Stimulated activated effector memory CD8-positive, alpha-beta T cell treated with anti-CD3 and anti-CD28 coated beads, Interleukin-12 subunit alpha, Interleukin-12 subunit beta, amount 100 ng/mL, for 72 hours (primary cell): ENCODE data around the gene CANT1.
A peak's percentile ranks its signal among the peaks of the same experiment; 100 is the strongest.

Experiments used
- ATAC-seq: fragments of 150-1000 bp; cut with Tn5 transposase; 2 replicates; pipeline ENCODE4 v1.10.0; 2021
- DNase-seq, 2 donors: peaks; one replicate each; pipeline ENCODE4 v3.0.0; 2021 to 2022; ENCODE audit warnings: low spot score in 2 of 2
- H3K27ac Mint-ChIP-seq: one replicate; pipeline ENCODE4 v1.8.0; 2022; ENCODE audit warnings: mild to moderate bottlenecking, mixed read lengths
- H3K36me3 Mint-ChIP-seq: one replicate; pipeline ENCODE4 v1.8.0; 2022; ENCODE audit warnings: mild to moderate bottlenecking, mixed read lengths
- H3K4me1 Mint-ChIP-seq: one replicate; pipeline ENCODE4 v1.8.0; 2022; ENCODE audit warnings: mixed read lengths
- H3K4me3 Mint-ChIP-seq: one replicate; pipeline ENCODE4 v1.8.0; 2022; ENCODE audit warnings: mild to moderate bottlenecking, mixed read lengths
- H3K9me3 Mint-ChIP-seq: one replicate; pipeline ENCODE4 v1.8.0; 2022; ENCODE audit warnings: mixed read lengths

Gene CANT1

DNA sequence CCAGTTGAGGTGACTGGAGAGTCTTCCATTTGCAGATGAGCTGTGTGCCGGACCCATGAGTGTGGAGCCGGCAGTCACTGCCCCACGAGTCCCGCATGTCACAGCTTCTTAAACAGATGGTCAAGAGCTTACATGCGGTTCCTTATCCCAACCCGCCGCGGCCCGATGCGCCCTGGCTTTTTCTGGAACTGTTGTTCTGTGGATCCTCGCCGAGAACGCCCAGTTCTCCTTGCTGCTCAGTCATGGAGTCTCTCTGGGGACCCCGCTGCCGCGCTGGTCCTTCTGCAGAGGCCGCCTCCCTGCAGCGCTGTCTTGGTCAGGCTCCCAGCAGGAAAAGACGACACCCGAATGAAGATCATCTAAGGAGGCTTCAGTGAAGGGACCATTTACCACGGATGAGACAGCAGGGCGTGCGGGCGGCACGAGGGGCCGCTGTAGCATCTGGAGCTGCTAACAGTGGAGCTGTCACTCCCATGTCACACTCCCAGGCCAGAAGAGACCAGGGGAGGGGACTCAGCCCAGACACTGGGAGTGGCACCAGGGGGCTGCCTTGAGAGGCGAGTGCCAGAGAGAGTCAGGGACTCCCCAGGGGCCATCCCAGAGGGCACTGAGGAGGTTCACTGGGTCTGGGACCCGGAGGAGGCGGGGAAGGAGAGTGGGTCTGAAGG, 19.1 kb downstream of the CANT1 start:
- Mint-ChIP-seq H3K9me3 (no peaks in the 10 kb centered on the region), H3K4me3 (no peak overlapping the region), H3K36me3 (peaks cover 65% of the 10 kb centered on the region), H3K4me1 (peaks cover 14% of the 10 kb centered on the region), H3K27ac (no peak overlapping the region)
- DNase-seq (no peak), ATAC-seq (no peak)

DNA sequence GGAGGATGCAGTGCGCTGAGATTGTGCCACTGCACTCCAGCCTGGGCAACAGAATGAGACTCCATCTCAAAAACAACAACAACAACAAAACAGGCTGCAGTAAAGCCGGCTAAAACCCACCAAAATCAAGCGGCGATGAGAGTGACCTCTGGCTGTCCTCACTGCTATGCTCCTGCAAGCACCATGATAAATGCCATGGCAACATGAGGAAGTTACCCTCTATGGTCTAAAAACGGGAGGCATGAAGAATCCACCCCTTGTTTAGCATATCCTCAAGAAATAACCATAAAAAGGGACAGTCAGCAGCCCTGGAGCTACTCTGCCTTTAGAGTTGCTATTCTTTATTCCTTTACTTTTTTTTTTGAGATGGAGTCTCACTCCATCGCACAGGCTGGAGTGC, 21.4 kb downstream of the CANT1 start:
- H3K4me1 Mint-ChIP-seq: peaks cover 12% of the 10 kb centered on the region
- no peaks in the 10 kb centered on the region for H3K9me3 Mint-ChIP-seq
- H3K36me3 Mint-ChIP-seq: peaks cover 42% of the 10 kb centered on the region

DNA sequence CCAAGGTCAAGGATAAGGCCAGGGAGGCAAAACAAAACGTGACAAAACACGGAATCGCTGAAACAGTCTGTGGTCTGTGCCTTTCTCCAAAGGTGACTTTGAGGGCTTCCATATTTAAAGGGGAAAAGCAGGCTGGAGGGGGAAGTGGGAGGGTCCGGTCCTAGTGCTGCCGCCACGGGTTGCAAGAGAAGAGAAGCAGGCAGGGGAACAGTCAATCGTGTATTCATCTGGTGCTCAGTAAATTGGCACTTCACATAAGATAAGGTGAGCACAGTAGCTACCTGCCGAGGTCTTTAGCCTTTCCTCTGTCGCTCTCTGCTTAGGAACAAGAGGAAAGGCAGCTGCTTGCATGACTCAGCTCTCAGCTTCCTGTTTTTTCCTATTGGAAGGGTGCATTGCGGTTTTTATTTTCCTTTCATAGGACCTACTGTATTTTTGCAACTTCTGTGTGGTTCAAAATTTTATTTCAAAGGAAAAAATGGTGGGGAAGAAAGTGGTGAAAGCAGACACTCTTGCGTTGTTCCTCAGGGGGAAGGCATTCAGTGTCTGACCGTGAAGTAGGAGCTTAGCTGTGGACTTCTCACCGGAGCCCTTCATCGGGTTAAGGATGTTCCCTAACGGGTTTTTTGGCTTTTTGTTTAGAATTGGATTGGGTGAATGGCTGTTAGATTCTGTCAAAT, 22.8 kb downstream of the CANT1 start:
- ATAC-seq: no peak
- H3K9me3 Mint-ChIP-seq: no peaks in the 10 kb centered on the region
- no peak overlapping the region for H3K4me3 Mint-ChIP-seq
- H3K36me3 Mint-ChIP-seq: peaks cover 28% of the 10 kb centered on the region
- no peak overlapping the region for H3K27ac Mint-ChIP-seq
- no peak for DNase-seq
- peaks cover 12% of the 10 kb centered on the region for H3K4me1 Mint-ChIP-seq

More for the DNA sequence above, 21.4 kb downstream of the CANT1 start:
- DNase-seq: no peak
- Mint-ChIP-seq H3K27ac (no peak overlapping the region), H3K4me3 (no peak overlapping the region)
- ATAC-seq: no peak

DNA sequence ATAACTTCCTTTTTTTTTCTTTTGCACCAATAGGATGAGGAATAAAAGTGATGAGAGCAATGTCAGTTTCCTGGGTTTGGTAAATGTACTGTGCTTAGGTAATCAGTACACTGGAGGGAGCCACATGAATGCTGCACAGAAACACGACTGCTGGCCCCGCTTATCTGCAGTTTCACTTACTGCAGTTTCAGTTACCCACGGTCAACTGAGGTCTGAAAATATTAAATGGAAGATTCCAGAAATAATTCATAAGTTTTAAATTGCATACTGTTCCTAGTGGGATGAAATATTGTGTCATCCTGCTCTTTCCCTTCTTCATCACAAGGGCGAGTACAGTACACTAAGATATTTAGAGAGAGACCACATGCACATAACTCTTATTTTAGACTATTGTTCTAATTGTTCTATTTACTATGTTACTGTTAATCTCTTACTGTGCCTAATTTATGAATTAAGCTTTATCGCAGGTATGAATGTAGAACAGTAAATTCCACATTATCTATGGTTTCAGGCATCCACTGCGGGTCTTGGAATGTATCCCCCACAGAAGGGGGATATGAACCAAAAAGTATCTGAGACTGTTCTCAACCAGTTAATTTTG, 23.4 kb downstream of the CANT1 start:
- DNase-seq (no peak), ATAC-seq (peak; percentile 51)
- Mint-ChIP-seq H3K36me3 (peaks cover 22% of the 10 kb centered on the region), H3K9me3 (no peaks in the 10 kb centered on the region), H3K4me1 (peaks cover 12% of the 10 kb centered on the region), H3K27ac (no peak overlapping the region), H3K4me3 (no peak overlapping the region)

DNA sequence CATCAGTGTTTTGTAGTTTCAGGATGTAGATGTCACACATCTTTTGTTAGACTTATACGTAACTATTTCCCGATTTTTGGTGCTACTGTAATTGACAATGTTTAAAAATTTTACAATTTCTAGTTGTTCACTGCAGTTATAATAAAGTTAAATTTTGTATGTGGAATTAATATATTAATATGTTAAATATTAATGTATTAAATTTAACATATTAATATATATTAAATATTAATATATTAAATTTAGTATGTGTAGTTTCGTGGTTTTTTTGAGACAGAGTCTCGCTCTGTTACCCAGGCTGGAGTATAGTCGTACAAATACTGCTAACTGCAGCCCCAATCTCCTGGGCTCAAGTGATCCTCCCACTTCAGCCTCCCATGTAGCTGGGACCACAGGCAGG, 24.2 kb downstream of the CANT1 start:
- no peak for ATAC-seq
- H3K4me1 Mint-ChIP-seq: peaks cover 12% of the 10 kb centered on the region
- peaks cover 14% of the 10 kb centered on the region for H3K36me3 Mint-ChIP-seq
- H3K27ac Mint-ChIP-seq: no peak overlapping the region
- no peaks in the 10 kb centered on the region for H3K9me3 Mint-ChIP-seq
- H3K4me3 Mint-ChIP-seq: no peak overlapping the region
- DNase-seq: no peak

DNA sequence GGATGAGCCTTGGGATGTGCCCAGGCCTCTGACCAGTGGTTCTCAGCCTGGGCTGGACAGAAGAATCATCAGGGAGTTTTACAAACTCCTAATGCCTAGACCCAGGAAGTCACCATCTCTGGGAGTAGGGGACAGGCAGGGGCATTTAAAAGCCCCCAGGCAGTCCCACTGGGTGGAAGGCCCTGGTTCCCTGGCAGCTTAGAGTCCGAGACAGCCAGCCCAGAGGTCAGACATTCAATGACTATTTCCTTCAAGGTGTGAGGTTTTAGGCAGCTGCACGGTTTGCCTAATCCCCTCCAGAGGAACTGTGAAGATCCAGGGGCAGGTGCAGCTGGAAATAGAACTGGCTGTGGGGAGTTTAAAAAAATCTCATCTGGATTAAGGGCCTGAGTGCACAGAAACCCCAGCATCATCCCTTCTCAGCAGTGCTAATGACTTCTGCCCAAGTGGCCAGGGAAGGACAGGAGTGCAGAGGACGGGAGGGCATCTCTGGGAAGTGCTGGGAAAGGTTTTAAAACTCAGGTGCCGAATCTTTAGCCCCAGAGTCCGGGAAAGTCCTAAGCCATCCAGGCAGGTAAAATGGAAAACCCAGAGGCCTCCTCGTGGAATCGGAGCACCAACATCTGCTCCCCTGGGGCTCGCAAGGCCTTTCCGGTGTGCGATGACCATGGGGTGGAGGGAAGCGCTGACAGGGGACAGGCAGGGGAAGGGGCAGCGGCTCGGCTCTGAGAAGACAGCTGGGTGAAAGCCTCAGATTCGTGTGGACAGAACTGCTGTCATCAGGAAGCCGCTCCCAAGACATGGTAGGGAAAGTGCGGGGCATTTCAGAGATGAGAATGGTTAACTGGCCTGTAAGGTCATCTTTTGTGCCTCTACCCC, 28.3 kb downstream of the CANT1 start:
- no peak overlapping the region for H3K4me3 Mint-ChIP-seq
- H3K9me3 Mint-ChIP-seq: no peaks in the 10 kb centered on the region
- ATAC-seq (no peak), DNase-seq (no peak)
- no peaks in the 10 kb centered on the region for H3K36me3 Mint-ChIP-seq
- no peak overlapping the region for H3K27ac Mint-ChIP-seq
- H3K4me1 Mint-ChIP-seq: peaks cover 4% of the 10 kb centered on the region

DNA sequence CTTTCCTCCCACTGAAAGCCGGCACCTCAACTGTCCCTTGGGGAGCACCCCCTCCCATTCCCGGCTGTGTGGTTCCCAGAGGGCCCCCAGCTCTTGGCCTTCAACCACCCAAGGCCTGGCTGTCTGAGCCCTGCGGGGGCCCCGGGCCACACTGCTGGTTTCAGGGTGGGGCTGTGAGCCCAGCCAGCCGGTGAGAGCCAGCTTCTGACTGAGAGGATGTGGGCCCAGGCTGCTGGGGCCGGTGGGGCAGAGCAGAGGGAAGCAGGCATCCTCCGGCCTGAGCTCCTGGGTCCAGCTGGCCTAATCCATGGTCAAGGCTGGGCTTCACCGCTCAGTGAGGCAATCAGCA, 29.0 kb downstream of the CANT1 start:
- Mint-ChIP-seq H3K27ac (no peak overlapping the region), H3K36me3 (no peaks in the 10 kb centered on the region), H3K4me3 (no peak overlapping the region), H3K9me3 (no peaks in the 10 kb centered on the region), H3K4me1 (no peaks in the 10 kb centered on the region)
- ATAC-seq (no peak), DNase-seq (no peak)

DNA sequence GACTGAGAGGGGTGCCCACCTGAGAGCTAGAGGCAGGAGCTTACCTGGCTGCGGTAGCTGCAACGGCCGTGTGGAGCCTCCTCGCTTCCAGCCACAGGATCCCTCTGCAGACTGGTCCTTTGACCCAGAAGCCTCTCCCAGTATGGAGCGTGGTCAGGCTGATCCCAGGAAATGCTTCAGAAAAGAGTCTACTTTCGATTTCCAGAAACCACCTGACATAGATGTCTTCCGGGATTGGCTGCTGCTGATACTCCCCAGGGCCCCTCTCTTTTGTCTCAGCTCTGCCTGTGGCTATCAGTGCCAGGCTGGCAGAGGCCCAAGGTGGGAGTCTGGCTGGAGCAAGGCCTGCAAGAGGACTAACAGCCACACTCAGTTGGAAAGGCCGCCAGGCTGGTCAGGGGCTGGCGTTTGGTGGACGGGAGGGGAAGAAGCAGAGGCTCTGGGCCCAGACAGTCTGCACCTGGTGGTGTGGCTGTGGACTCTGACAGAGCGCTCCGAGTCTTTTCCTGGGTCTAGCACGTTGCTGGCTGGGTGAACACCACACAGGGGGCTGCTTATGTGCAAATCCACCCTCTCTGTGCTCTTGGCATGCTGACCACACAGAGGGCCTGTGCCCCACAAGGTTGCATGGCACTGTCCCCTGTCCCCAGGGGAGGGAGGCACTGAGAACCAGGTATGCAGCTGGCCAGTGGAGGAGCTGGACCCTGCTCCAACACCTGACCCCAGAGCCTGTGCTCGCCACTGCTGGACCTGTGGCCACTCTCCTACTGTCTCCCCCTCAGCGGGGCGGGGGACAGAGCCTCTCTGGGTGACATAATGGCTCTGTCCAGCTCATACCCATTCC, 29.6 kb downstream of the CANT1 start, which contains the start of gene LGALS3BP:
LGALS3BP (minus strand) TSS at position 144 of the 844 bp plus-strand sequence. CDS start 2,732 bp downstream, outside the sequence.
- DNase-seq: no peak
- H3K27ac Mint-ChIP-seq: no peak within 1 kb of the TSS
- no peaks in the 10 kb centered on the region for H3K4me1 Mint-ChIP-seq
- no peaks in the 10 kb centered on the region for H3K36me3 Mint-ChIP-seq
- ATAC-seq: peak; percentile 42
- H3K9me3 Mint-ChIP-seq: no peaks in the 10 kb centered on the region
- H3K4me3 Mint-ChIP-seq: peak within 1 kb of the TSS; percentile 26

DNA sequence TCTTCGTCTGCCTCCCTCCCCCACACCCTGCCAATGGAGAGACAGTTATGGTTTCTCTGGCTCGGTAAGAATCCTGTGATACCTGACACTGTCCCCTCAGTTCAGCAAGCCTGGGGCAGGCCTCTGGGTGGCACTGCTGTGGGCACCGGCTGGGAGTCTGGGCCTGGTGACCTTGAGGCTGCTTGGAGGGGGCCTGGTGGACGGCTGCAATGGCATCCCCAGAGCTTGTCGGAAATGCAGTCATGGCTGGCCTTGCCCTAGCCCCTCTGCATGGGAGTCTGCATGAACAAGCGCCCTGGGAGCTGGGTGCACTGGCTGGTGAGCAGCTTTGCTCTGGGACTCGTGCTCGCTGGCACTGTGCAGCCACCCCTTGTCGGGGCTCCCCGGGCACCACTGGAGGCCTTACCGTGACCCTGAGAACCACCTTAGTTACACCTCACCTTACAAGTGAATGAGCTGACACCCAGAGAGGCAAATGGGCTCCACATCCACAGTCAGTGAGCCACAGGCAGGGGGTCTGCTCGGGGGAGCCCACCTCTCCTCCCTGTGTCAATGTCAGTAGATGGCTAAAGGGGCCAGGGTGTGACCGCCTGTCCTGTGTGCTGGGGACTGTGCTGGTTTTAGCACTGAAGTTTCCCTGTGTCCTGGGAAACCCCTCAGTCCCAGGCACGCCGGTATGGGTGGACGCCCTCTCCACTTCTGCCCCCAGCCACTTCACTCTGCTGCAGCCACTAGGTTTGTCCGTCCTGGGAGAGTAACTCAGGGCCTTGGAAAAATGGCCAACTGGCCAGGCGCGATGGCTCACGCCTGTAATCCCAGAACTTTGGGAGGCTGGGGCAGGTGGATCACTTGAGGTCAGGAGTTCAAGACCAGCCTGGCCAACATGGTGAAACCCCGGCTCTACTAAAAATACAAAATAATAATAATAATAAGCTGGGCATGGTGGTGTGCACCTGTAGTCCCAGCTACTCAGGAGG, 31.3 kb downstream of the CANT1 start:
- Mint-ChIP-seq H3K4me1 (no peaks in the 10 kb centered on the region), H3K36me3 (no peaks in the 10 kb centered on the region), H3K4me3 (no peak overlapping the region), H3K27ac (no peak overlapping the region), H3K9me3 (no peaks in the 10 kb centered on the region)
- ATAC-seq (no peak), DNase-seq (no peak)

DNA sequence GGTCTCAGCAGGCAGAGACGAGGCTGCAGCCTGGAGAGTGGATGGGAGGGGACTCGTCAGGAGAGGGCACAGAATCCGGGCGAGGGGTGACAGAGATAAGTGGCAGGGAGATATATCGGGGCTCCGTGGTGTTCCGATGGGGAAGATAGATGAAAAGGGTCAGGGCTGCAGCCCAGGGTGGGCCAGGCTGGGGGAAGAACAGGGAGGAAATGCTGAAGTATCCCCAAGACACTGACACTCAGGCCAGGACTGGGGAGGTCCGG, 32.0 kb downstream of the CANT1 start:
- H3K36me3 Mint-ChIP-seq: no peaks in the 10 kb centered on the region
- DNase-seq (no peak), ATAC-seq (no peak)
- H3K4me1 Mint-ChIP-seq: no peaks in the 10 kb centered on the region
- H3K9me3 Mint-ChIP-seq: no peaks in the 10 kb centered on the region
- H3K27ac Mint-ChIP-seq: no peak overlapping the region
- H3K4me3 Mint-ChIP-seq: no peak overlapping the region

DNA sequence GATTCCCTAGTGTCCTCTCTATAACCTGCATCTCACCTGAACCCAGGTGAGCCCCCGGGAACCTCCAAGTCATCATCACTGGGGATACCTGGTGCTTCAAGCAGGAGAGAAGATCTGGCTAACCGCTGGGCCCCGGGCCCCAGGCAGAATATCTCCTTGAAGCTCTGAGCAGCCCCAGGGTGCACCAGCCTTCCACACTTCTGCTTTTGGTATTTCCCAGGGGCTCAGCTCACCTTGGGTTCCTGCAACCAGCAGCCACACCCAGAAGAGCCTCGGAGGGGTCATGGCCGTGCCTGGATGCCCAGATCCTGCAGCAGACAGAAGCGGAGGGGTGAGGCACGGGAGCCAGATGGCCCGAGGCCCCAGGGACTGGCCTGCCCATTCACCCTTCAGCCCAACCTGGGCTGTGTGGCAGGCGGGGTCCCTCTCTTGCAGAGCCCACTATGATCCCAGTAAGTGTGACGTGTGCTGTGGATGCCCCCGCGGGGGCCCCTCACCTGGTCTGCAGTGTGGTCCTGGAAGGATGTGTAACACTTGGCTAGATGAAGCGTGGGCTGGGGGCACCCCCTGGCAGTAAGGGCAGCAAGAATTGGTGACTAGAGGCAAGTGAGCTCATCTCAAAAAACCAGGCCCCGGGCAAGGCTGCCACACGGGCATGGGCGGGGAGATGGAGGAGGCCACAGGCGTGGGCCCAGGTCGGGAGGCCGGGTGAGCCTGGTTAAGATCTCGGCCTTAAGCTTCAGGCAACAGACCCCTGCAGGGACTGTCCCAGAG, 32.5 kb downstream of the CANT1 start:
- Mint-ChIP-seq H3K9me3 (no peaks in the 10 kb centered on the region), H3K36me3 (no peaks in the 10 kb centered on the region), H3K4me3 (no peak overlapping the region), H3K4me1 (no peaks in the 10 kb centered on the region), H3K27ac (no peak overlapping the region)
- DNase-seq: no peak
- no peak for ATAC-seq

DNA sequence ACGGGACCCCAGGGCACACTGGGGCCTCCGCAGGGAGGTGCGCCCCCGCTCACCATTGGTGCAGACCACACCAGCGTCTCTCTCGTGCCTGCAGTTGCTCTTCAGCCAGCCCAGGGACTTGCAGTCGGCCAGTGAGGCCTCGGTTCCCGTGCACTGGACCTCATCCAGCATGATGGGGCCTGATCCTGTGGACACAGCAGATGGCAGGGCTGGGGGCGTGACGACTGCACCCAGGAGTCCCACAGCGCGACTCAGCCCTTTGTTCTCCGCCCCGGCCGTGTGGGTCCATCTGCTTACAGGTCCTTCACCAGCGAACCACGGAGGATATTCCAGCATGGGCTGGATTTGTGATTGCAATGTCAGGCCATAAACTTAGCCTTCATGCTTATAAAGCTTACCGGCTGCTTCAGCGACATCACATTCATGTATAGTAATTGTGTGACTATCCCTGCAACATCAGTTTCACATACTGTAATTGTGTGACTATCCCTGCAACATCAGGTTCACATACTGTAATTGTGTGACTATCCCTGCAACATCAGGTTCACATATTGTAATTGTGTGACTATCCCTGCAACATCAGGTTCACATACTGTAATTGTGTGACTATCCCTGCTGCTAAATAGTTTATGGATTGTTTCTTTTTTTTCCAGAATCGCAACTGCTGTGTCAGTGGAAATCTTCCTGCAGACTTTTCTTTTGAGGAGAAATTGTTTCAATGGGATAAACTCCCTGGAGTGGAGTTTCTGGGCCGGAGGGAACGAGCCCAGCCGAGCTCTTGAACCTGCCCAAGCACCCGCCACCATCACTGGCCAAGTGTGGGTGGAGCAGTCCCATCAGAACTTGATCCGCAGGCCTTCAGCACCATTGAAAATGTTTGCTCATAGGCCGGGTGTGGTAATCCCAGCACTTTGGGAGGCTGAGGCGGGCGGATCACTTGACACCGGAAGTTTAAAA, 34.7 kb downstream of the CANT1 start:
- ATAC-seq (no peak), DNase-seq (no peak)
- Mint-ChIP-seq H3K9me3 (no peaks in the 10 kb centered on the region), H3K27ac (no peak overlapping the region), H3K4me1 (peaks cover 7% of the 10 kb centered on the region), H3K36me3 (no peaks in the 10 kb centered on the region), H3K4me3 (no peak overlapping the region)
